Type B pancreatic cell (in vitro differentiated cells): ENCODE results near the gene FOCAD. TPM values are rescaled to one million over a fixed set of nuclear protein-coding genes. Genes with fewer than 3 reads are reported as not detected.

Experiments used
- DNase-seq: peaks from one replicate; pipeline ENCODE4 v3.0.0; 2021; ENCODE audit warnings: mixed read lengths; ENCODE audit not compliant: unreplicated experiment; ENCODE audit errors: extremely low spot score
- H3K27ac Mint-ChIP-seq: 2 replicates; pipeline ENCODE4 v1.8.0; 2021; ENCODE audit warnings: mild to moderate bottlenecking, mixed read lengths
- H3K27me3 Mint-ChIP-seq: 2 replicates; pipeline ENCODE4 v1.8.0; 2021; ENCODE audit warnings: mixed read lengths
- H3K36me3 Mint-ChIP-seq: 2 replicates; pipeline ENCODE4 v1.8.0; 2021; ENCODE audit warnings: mixed read lengths
- H3K4me1 Mint-ChIP-seq: one replicate; pipeline ENCODE4 v1.8.0; 2021; ENCODE audit warnings: mixed read lengths; ENCODE audit not compliant: unreplicated experiment
- H3K4me3 Mint-ChIP-seq: 2 replicates; pipeline ENCODE4 v1.8.0; 2021; ENCODE audit warnings: mild to moderate bottlenecking, mixed read lengths
- H3K9me3 Mint-ChIP-seq: 2 replicates; pipeline ENCODE4 v1.8.0; 2021; ENCODE audit warnings: mixed read lengths
- total RNA-seq: library from RNA; stranded (reverse); gene quantifications from 2 replicates; pipeline ENCODE4 v1.2.1, GENCODE V29; 2021; ENCODE audit warnings: low replicate concordance
- TF ChIP-seq, protein P1 (sequence below): fragments of 200-600 bp; sonication (generic); conservative IDR thresholded peaks from 2 replicates; pipeline ENCODE4 v1.5.0; 2021; ENCODE audit warnings: antibody characterized with exemption, mild to moderate bottlenecking

Gene FOCAD
- total RNA-seq, 1 donor from 2014 or later, result 51.0 TPM

- Mint-ChIP-seq H3K4me3 (no peak overlapping the region), H3K4me1 (peaks cover 7% of the 10 kb centered on the region), H3K9me3 (no peaks in the 10 kb centered on the region), H3K27ac (peak overlapping the region; percentile 55), H3K27me3 (no peaks in the 10 kb centered on the region), H3K36me3 (peaks cover 34% of the 10 kb centered on the region)
- DNase-seq, result no peak
- TF ChIP-seq, protein P1, sequence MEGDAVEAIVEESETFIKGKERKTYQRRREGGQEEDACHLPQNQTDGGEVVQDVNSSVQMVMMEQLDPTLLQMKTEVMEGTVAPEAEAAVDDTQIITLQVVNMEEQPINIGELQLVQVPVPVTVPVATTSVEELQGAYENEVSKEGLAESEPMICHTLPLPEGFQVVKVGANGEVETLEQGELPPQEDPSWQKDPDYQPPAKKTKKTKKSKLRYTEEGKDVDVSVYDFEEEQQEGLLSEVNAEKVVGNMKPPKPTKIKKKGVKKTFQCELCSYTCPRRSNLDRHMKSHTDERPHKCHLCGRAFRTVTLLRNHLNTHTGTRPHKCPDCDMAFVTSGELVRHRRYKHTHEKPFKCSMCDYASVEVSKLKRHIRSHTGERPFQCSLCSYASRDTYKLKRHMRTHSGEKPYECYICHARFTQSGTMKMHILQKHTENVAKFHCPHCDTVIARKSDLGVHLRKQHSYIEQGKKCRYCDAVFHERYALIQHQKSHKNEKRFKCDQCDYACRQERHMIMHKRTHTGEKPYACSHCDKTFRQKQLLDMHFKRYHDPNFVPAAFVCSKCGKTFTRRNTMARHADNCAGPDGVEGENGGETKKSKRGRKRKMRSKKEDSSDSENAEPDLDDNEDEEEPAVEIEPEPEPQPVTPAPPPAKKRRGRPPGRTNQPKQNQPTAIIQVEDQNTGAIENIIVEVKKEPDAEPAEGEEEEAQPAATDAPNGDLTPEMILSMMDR, result no peak
These were observed 179.9 kb downstream of the FOCAD start for GRCh38 chr9:20863945-20864344.

- TF ChIP-seq, protein P1, result no peak
- Mint-ChIP-seq H3K27ac (no peak overlapping the region), H3K4me3 (no peak overlapping the region), H3K36me3 (peaks cover 41% of the 10 kb centered on the region), H3K9me3 (no peaks in the 10 kb centered on the region), H3K27me3 (no peaks in the 10 kb centered on the region), H3K4me1 (peaks cover 7% of the 10 kb centered on the region)
- no peak for DNase-seq
These were observed 181.3 kb downstream of the FOCAD start for GRCh38 chr9:20865347-20865746.

DNA sequence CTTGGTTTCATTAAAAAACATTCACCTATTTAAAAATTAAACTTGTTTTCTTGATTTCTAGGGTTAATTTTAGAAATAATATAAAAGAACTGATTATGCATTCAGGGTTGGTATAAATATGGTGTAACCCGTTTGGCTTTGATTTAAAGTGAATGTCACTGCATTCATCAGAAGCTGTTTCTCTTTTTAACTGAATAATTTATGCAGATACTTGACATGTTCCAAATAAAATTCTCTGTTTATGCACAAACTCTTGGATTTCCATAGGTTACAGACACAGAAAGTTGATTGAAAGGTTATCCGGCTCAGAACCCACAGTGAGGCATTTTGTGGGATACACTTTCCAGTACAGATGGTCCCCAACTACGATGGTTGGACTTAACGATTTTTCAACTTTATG is 186.1 kb downstream of the FOCAD start:
- no peak overlapping the region for H3K4me3 Mint-ChIP-seq
- no peak overlapping the region for H3K27ac Mint-ChIP-seq
- H3K9me3 Mint-ChIP-seq, result no peaks in the 10 kb centered on the region
- H3K4me1 Mint-ChIP-seq, result peaks cover 10% of the 10 kb centered on the region
- no peaks in the 10 kb centered on the region for H3K27me3 Mint-ChIP-seq
- H3K36me3 Mint-ChIP-seq, result peaks cover 28% of the 10 kb centered on the region
- TF ChIP-seq, protein P1, result no peak
- no peak for DNase-seq

- H3K27ac Mint-ChIP-seq, result no peak overlapping the region
- no peaks in the 10 kb centered on the region for H3K27me3 Mint-ChIP-seq
- no peak for DNase-seq
- H3K4me1 Mint-ChIP-seq, result peaks cover 10% of the 10 kb centered on the region
- H3K36me3 Mint-ChIP-seq, result peaks cover 15% of the 10 kb centered on the region
- TF ChIP-seq, protein P1, result no peak
- no peak overlapping the region for H3K4me3 Mint-ChIP-seq
- H3K9me3 Mint-ChIP-seq, result no peaks in the 10 kb centered on the region
These were observed 188.4 kb downstream of the FOCAD start for GRCh38 chr9:20872340-20872977.

DNA sequence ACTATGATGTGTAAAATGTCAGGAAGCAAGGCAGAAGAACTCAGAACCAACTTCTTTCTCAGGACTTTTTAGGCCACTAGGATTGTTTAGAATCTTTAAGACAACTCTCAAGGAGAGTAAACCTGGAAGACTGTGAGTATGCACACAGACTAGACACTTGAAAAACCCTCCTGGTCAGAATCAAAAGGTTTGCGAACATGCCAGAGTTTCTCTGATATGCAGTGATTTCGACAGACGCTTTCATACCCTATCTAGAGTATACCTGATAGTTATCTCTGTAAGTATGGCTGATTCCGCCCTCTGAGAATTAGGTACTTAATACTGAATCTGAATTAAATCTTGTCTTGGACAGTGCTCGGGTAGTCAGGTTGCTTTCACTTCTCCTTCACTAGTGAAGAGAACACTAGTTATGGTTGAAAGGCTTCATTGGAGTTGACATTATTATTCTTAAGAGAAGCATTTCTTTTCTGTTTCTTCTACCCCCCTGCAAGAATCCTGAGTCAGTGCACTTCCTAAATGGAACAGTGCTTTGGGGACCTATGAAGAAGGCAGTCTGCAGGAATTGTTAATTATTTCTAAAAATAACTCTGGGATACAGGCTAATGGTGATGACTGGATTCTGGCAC is 189.3 kb downstream of the FOCAD start:
- Mint-ChIP-seq H3K27me3 (no peaks in the 10 kb centered on the region), H3K27ac (no peak overlapping the region), H3K4me1 (peaks cover 10% of the 10 kb centered on the region), H3K4me3 (no peak overlapping the region), H3K9me3 (no peaks in the 10 kb centered on the region), H3K36me3 (peaks cover 15% of the 10 kb centered on the region)
- TF ChIP-seq, protein P1, result no peak
- no peak for DNase-seq
